OCI-LY3 (cell line): ENCODE results near the gene ASTN2.

Experiments
- H2AFZ ChIP-seq: fragments of 200-600, 300-600 bp; shearing (Covaris generic); 2 replicates; pipeline ENCODE4 v1.6.0; 2014; ENCODE audit warnings: antibody characterized with exemption, low read depth, low read length
- H3K27ac ChIP-seq: fragments of 200-600, 300-600 bp; sonication (generic); 2 replicates; pipeline ENCODE4 v1.5.1; 2014; ENCODE audit warnings: mild to moderate bottlenecking, low read length, moderate library complexity, mixed read lengths
- H3K27me3 ChIP-seq: fragments of 200-600, 300-600 bp; sonication (generic); 2 replicates; pipeline ENCODE4 v1.6.1; 2014; ENCODE audit warnings: low read depth, low read length, mixed read lengths
- H3K36me3 ChIP-seq: fragments of 200-600, 300-600 bp; sonication (generic); replicated peaks from 2 replicates; pipeline ENCODE3; 2014; ENCODE audit warnings: low read depth, low read length, mixed read lengths
- H3K4me1 ChIP-seq: fragments of 300-600, 200-600 bp; sonication (generic); 2 replicates; pipeline ENCODE4 v1.6.1; 2014; ENCODE audit warnings: low read length, mixed read lengths
- H3K4me2 ChIP-seq: fragments of 200-600, 300-600 bp; sonication (generic); 2 replicates; pipeline ENCODE4 v1.6.1; 2014; ENCODE audit warnings: low read length, mixed read lengths
- H3K4me3 ChIP-seq: fragments of 300-600, 200-600 bp; sonication (generic); 2 replicates; pipeline ENCODE4 v1.5.1; 2014; ENCODE audit warnings: antibody characterized with exemption, mild to moderate bottlenecking, low read length, moderate library complexity
- H3K79me2 ChIP-seq: fragments of 300-600, 200-600 bp; shearing (Covaris generic); 2 replicates; pipeline ENCODE4 v1.6.1; 2014; ENCODE audit warnings: mild to moderate bottlenecking, low read length, mixed read lengths
- H3K9ac ChIP-seq: fragments of 300-600, 200-600 bp; shearing (Covaris generic); 2 replicates; pipeline ENCODE4 v1.6.0; 2014; ENCODE audit warnings: mild to moderate bottlenecking, low read length, moderate library complexity
- H3K9me3 ChIP-seq: fragments of 200-600, 300-600 bp; shearing (Covaris generic); 2 replicates; pipeline ENCODE4 v1.6.1; 2014; ENCODE audit warnings: low read length, mixed read lengths; ENCODE audit not compliant: insufficient read depth
- H4K20me1 ChIP-seq: fragments of 200-600, 300-600 bp; sonication (generic); 2 replicates; pipeline ENCODE4 v1.6.1; 2016; ENCODE audit warnings: low read length, mixed read lengths; ENCODE audit not compliant: insufficient read depth
- EZH2phosphoT487 ChIP-seq: fragments of 200-600 bp; shearing (Covaris generic); IDR thresholded peaks from 2 replicates; pipeline ENCODE4 v1.6.1; 2018; ENCODE audit warnings: antibody characterized with exemption, mixed run types, low read depth
- TF ChIP-seq, protein P1 (sequence below): fragments of 200-600, 300-600 bp; sonication (generic); IDR thresholded peaks from 2 replicates; pipeline ENCODE4 v1.5.1; 2014; ENCODE audit warnings: antibody characterized with exemption, low read length, low read depth

Gene ASTN2

DNA sequence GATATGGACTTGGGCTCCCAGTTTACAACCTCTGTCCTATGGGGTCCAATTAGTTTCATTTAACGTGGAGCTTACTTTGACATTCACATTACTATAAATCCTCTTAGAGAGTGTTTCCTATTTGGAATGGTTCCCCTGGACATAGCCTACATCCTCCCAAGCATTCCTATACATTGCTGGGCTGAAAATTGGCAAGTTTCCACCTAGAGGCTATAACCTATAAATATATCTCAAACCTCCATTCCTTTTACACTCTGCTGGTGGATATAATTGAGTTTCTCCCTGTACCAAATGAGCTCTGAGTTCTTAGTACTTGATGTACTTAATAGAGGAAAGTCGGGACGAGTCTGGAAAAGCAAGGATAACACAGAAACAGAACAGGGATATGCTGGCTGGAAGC lies 172.8 kb downstream of the ASTN2 start:
- TF ChIP-seq, protein P1, sequence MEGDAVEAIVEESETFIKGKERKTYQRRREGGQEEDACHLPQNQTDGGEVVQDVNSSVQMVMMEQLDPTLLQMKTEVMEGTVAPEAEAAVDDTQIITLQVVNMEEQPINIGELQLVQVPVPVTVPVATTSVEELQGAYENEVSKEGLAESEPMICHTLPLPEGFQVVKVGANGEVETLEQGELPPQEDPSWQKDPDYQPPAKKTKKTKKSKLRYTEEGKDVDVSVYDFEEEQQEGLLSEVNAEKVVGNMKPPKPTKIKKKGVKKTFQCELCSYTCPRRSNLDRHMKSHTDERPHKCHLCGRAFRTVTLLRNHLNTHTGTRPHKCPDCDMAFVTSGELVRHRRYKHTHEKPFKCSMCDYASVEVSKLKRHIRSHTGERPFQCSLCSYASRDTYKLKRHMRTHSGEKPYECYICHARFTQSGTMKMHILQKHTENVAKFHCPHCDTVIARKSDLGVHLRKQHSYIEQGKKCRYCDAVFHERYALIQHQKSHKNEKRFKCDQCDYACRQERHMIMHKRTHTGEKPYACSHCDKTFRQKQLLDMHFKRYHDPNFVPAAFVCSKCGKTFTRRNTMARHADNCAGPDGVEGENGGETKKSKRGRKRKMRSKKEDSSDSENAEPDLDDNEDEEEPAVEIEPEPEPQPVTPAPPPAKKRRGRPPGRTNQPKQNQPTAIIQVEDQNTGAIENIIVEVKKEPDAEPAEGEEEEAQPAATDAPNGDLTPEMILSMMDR: no peak
- TF ChIP-seq EZH2phosphoT487: no peak
- no peaks in the 10 kb centered on the region for H3K36me3 ChIP-seq
- no peaks in the 10 kb centered on the region for H3K9me3 ChIP-seq
- no peaks in the 10 kb centered on the region for H3K4me1 ChIP-seq
- H3K27me3 ChIP-seq: no peaks in the 10 kb centered on the region
- no peak overlapping the region for H3K4me3 ChIP-seq
- no peak overlapping the region for H3K9ac ChIP-seq
- H4K20me1 ChIP-seq: no peaks in the 10 kb centered on the region
- no peak overlapping the region for H2AFZ ChIP-seq
- H3K79me2 ChIP-seq: no peaks in the 10 kb centered on the region
- no peak overlapping the region for H3K27ac ChIP-seq
- no peak overlapping the region for H3K4me2 ChIP-seq

DNA sequence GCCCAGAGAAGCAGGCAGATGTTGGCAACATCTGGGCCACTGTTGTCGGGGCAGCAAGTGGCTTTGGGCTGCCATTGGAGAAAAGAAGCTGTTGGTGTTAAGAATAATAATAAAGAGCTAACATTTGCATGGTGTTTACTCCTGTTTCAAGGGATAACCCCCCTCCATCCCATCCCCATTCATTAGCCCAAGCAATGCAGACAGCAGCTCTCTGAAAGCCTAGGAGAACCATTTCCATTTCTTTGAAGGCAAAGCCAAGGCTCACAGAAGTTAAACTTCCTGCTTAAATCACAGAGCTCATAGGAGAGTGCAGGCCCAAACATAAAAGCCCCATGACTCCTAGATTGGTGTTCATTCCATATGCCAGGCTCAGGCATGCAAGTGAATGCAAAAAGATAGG lies 175.4 kb downstream of the ASTN2 start:
- Histone ChIP-seq H4K20me1 (no peaks in the 10 kb centered on the region), H3K4me3 (no peak overlapping the region), H3K9me3 (no peaks in the 10 kb centered on the region), H2AFZ (no peak overlapping the region), H3K9ac (no peak overlapping the region), H3K36me3 (no peaks in the 10 kb centered on the region), H3K4me2 (no peak overlapping the region), H3K4me1 (no peaks in the 10 kb centered on the region), H3K27ac (no peak overlapping the region), H3K79me2 (no peaks in the 10 kb centered on the region), H3K27me3 (0 out of 2 replicates have a peak, but pooled peaks cover under 1% of the 10 kb centered on the region)
- TF ChIP-seq EZH2phosphoT487: no peak
- TF ChIP-seq, protein P1: no peak

DNA sequence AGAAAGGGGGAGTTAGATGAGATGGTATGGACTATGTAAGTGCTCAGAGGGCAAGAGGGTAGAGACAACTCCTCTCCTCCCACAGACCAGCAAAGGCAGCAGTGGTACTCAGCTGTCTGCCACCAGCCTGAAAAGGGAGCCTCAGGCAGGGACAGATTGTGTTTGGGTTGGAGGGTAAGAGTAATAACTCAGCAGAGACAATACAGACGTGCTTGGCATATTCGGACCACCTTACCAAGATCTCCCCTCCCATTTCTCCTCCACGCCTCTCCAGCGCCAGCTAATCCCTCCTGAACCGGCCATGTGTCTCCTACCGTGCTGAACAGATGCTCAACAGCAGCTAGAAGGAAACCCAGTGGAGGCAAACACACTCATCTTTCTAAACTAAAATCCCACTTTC lies 180.8 kb downstream of the ASTN2 start:
- Histone ChIP-seq H3K79me2 (no peaks in the 10 kb centered on the region), H4K20me1 (no peaks in the 10 kb centered on the region), H3K27ac (no peak overlapping the region), H3K4me2 (no peak overlapping the region), H3K27me3 (0 out of 2 replicates have a peak, but pooled peaks cover 8% of the 10 kb centered on the region), H3K9ac (no peak overlapping the region), H3K4me1 (no peaks in the 10 kb centered on the region), H3K36me3 (no peaks in the 10 kb centered on the region), H2AFZ (no peak overlapping the region), H3K9me3 (no peaks in the 10 kb centered on the region), H3K4me3 (no peak overlapping the region)
- TF ChIP-seq EZH2phosphoT487: no peak
- TF ChIP-seq, protein P1: no peak

DNA sequence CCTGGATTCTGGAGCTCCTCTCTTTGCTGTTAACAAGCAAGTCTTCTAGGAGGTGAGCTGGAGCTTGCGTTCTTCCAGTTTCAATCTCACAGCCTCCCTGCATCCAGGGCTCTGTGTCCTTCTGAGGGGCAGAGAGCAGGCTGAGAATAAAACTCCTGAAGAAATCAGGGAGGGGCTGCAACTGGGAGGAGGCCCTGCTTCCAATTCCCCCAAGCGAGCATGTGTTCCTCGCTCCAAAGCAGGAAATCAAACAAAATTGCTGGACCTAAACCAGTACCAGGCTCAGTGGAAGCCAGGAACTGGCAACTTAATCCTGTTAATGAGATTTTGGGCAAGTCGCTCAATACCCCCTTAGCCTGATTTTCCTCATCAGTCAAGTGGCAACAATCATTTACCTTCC lies 181.8 kb downstream of the ASTN2 start:
- H3K4me3 ChIP-seq: no peak overlapping the region
- no peak overlapping the region for H3K27ac ChIP-seq
- 0 out of 2 replicates have a peak, but pooled peaks cover 8% of the 10 kb centered on the region for H3K27me3 ChIP-seq
- H3K79me2 ChIP-seq: no peaks in the 10 kb centered on the region
- H4K20me1 ChIP-seq: no peaks in the 10 kb centered on the region
- no peaks in the 10 kb centered on the region for H3K36me3 ChIP-seq
- no peaks in the 10 kb centered on the region for H3K4me1 ChIP-seq
- TF ChIP-seq, protein P1: no peak
- no peak for TF ChIP-seq EZH2phosphoT487
- H2AFZ ChIP-seq: no peak overlapping the region
- no peaks in the 10 kb centered on the region for H3K9me3 ChIP-seq
- H3K4me2 ChIP-seq: no peak overlapping the region
- no peak overlapping the region for H3K9ac ChIP-seq
